ENCODE results near the gene ADRB2.

The ADRB2 gene

GRCh38 chr5:148823871-148824270 is 2.5 kb upstream of the ADRB2 start:
- Histone ChIP-seq H3K36me3 (ENCODE audit: control insufficient read depth, low read length) (no peaks in the 10 kb centered on the region), H3F3A (ENCODE audit: control insufficient read depth, insufficient read depth) (0 out of 2 replicates have a peak, but pooled peaks cover 6% of the 10 kb centered on the region), H3K79me2 (ENCODE audit: control insufficient read depth, low read length) (peaks cover 6% of the 10 kb centered on the region; the same call in 1 of the 2 replicates), H3K9me3 (ENCODE audit: control insufficient read depth, insufficient read depth, low read length) (no peaks in the 10 kb centered on the region), H3K27me3 (ENCODE audit: control insufficient read depth, low read length) (no peaks in the 10 kb centered on the region), H4K20me1 (ENCODE audit: control insufficient read depth, insufficient read depth, low read depth, low read length) (no peaks in the 10 kb centered on the region), H3K4me2 (ENCODE audit: low read length) (peak overlapping the region; percentile 31), H3K4me3 (ENCODE audit: low read length) (no peak overlapping the region), H3K4me1 (ENCODE audit: control insufficient read depth, low read length) (peaks cover 80% of the 10 kb centered on the region), H3K27ac (ENCODE audit: low read depth, low read length) (no peak overlapping the region), H3K9me2 (replicated peaks; ENCODE audit: control insufficient read depth, low read length) (no peaks in the 10 kb centered on the region)
- TF ChIP-seq CTCF (IDR thresholded peaks at IDR 0.05; ENCODE audit: low read depth, low read length, poor library complexity, severe bottlenecking) (no peak), EZH2phosphoT487 (IDR thresholded peaks at IDR 0.05; ENCODE audit: borderline replicate concordance, low read length) (no peak)

- Histone ChIP-seq H3K36me3 (ENCODE audit: control insufficient read depth, low read length) (no peaks in the 10 kb centered on the region), H3K27me3 (ENCODE audit: control insufficient read depth, low read length) (no peaks in the 10 kb centered on the region), H3K79me2 (ENCODE audit: control insufficient read depth, low read length) (peaks cover 6% of the 10 kb centered on the region; the same call in 1 of the 2 replicates), H3K27ac (ENCODE audit: low read depth, low read length) (peak overlapping the region; percentile 22; the same call in 1 of the 2 replicates), H3K4me1 (ENCODE audit: control insufficient read depth, low read length) (peaks cover 96% of the 10 kb centered on the region), H3K9me2 (replicated peaks; ENCODE audit: control insufficient read depth, low read length) (no peaks in the 10 kb centered on the region), H3K4me3 (ENCODE audit: low read length) (peak overlapping the region; percentile 89), H4K20me1 (ENCODE audit: control insufficient read depth, insufficient read depth, low read depth, low read length) (no peaks in the 10 kb centered on the region), H3K4me2 (ENCODE audit: low read length) (peak overlapping the region; percentile 89), H3K9me3 (ENCODE audit: control insufficient read depth, insufficient read depth, low read length) (no peaks in the 10 kb centered on the region), H3F3A (ENCODE audit: control insufficient read depth, insufficient read depth) (peaks cover 6% of the 10 kb centered on the region; the same call in 1 of the 2 replicates)
- TF ChIP-seq EZH2phosphoT487 (IDR thresholded peaks at IDR 0.05; ENCODE audit: borderline replicate concordance, low read length) (no peak), CTCF (IDR thresholded peaks at IDR 0.05; ENCODE audit: low read depth, low read length, poor library complexity, severe bottlenecking) (no peak)
Observed at GRCh38 chr5:148825716-148826052, 727 bp upstream of the ADRB2 start.

GRCh38 chr5:148826739-148827070 is 294 bp downstream of the ADRB2 start:
- Histone ChIP-seq H3K9me2 (replicated peaks; ENCODE audit: control insufficient read depth, low read length) (no peaks in the 10 kb centered on the region), H3K27me3 (ENCODE audit: control insufficient read depth, low read length) (no peaks in the 10 kb centered on the region), H3K79me2 (ENCODE audit: control insufficient read depth, low read length) (peaks cover 6% of the 10 kb centered on the region; the same call in 1 of the 2 replicates), H3K9me3 (ENCODE audit: control insufficient read depth, insufficient read depth, low read length) (no peaks in the 10 kb centered on the region), H3K27ac (ENCODE audit: low read depth, low read length) (no peak overlapping the region), H3K4me2 (ENCODE audit: low read length) (peak overlapping the region; percentile 89), H4K20me1 (ENCODE audit: control insufficient read depth, insufficient read depth, low read depth, low read length) (no peaks in the 10 kb centered on the region), H3K36me3 (ENCODE audit: control insufficient read depth, low read length) (no peaks in the 10 kb centered on the region), H3K4me3 (ENCODE audit: low read length) (peak overlapping the region; percentile 89), H3F3A (ENCODE audit: control insufficient read depth, insufficient read depth) (peaks cover 4% of the 10 kb centered on the region), H3K4me1 (ENCODE audit: control insufficient read depth, low read length) (peaks cover 96% of the 10 kb centered on the region)
- TF ChIP-seq EZH2phosphoT487 (IDR thresholded peaks at IDR 0.05; ENCODE audit: borderline replicate concordance, low read length) (no peak), CTCF (IDR thresholded peaks at IDR 0.05; ENCODE audit: low read depth, low read length, poor library complexity, severe bottlenecking) (no peak)
